ENCODE results near the gene ALDH1L1. TPM values are rescaled to one million over a fixed set of nuclear protein-coding genes. Genes with fewer than 3 reads are reported as not detected.

Gene ALDH1L1
- total RNA-seq, 1 experiment from 2014 or later: 50.0 TPM

DNA sequence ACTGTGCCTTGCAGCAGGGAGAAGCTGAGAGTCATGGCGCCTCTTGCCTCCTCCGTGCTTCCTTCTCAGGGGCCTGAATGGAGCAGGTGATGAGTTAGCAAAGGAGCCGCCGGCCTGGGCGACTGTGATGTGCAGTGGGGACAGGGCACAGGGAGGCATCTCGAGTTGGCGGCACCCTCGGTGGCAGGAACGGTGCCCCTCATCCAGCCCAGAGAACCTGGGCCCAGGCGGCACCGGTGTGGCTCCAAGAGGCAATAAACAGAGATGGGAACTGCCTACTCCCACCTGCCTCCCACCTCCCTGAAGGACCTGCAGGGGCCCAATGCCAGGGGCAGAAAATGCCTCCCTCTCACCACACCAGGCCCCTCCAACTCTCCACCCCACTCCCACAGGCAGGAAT, 102.6 kb downstream of the ALDH1L1 start:
- no TSS peak for BruUV-seq (replicated peaks)
- H2AFZ ChIP-seq: no peak overlapping the region
- POLR2A ChIA-PET (ENCODE audit: unreplicated experiment): no interaction called here

DNA sequence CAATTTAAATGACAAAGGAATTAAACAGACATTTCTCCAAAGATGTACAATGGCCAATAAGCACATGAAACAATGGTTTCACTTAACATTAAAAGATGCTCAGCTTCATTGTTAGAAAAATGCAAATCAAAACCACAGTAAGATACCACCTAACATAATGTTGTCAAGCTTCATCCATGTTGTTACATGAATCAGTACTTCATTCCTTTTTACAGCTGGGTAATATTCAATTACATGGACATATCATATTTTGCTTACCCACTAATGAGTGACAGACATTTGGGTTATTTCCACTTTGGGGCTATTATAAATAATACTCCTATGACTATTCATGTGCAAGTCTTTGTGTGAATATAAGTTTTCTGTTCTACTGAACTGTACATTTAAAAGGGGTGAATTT, 104.2 kb downstream of the ALDH1L1 start:
- no peak for DNase-seq
- H3K4me3 ChIP-seq: no peak overlapping the region
- intact Hi-C loops (cut with micrococcal nuclease; ENCODE audit: unreplicated experiment): no loop called here
- H4K20me1 ChIP-seq (ENCODE audit: insufficient read depth): no peaks in the 10 kb centered on the region
- no peak overlapping the region for H3K4me2 ChIP-seq
- no peaks in the 10 kb centered on the region for H3K36me3 ChIP-seq (ENCODE audit: low read depth)
- no peaks in the 10 kb centered on the region for H3K9me2 ChIP-seq (ENCODE audit: insufficient read depth)
- H3K4me1 ChIP-seq (replicated peaks; ENCODE audit: insufficient read depth): peaks cover 3% of the 10 kb centered on the region; the same call in 1 of the 2 replicates
- BruUV-seq (replicated peaks): no TSS peak
- no peak overlapping the region for H3K27ac ChIP-seq
- H3K27me3 ChIP-seq (ENCODE audit: insufficient read depth, low read depth): no peaks in the 10 kb centered on the region
- no peak overlapping the region for H2AFZ ChIP-seq
- POLR2A ChIA-PET (ENCODE audit: unreplicated experiment): no interaction called here
- no peaks in the 10 kb centered on the region for H3K79me2 ChIP-seq (ENCODE audit: low read depth)
- no peaks in the 10 kb centered on the region for H3K9me3 ChIP-seq (ENCODE audit: insufficient read depth, low read depth)
- no peak for TF ChIP-seq EZH2 (IDR thresholded peaks at IDR 0.05; ENCODE audit: low read depth)
- TF ChIP-seq, protein P1, sequence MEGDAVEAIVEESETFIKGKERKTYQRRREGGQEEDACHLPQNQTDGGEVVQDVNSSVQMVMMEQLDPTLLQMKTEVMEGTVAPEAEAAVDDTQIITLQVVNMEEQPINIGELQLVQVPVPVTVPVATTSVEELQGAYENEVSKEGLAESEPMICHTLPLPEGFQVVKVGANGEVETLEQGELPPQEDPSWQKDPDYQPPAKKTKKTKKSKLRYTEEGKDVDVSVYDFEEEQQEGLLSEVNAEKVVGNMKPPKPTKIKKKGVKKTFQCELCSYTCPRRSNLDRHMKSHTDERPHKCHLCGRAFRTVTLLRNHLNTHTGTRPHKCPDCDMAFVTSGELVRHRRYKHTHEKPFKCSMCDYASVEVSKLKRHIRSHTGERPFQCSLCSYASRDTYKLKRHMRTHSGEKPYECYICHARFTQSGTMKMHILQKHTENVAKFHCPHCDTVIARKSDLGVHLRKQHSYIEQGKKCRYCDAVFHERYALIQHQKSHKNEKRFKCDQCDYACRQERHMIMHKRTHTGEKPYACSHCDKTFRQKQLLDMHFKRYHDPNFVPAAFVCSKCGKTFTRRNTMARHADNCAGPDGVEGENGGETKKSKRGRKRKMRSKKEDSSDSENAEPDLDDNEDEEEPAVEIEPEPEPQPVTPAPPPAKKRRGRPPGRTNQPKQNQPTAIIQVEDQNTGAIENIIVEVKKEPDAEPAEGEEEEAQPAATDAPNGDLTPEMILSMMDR (conservative IDR thresholded peaks at IDR 0.05): no peak
- peaks cover 4% of the 10 kb centered on the region; the same call in 1 of the 2 replicates for H3F3A ChIP-seq (ENCODE audit: insufficient read depth, low read depth)
- CTCF ChIA-PET: no interaction called here

More for the DNA sequence above, 102.6 kb downstream of the ALDH1L1 start:
- no peak for DNase-seq
- TF ChIP-seq EZH2 (IDR thresholded peaks at IDR 0.05; ENCODE audit: low read depth): no peak
- TF ChIP-seq, protein P1 (conservative IDR thresholded peaks at IDR 0.05): no peak
- H3K9me2 ChIP-seq (ENCODE audit: insufficient read depth): no peaks in the 10 kb centered on the region
- CTCF ChIA-PET: no interaction called here
- H3K27me3 ChIP-seq (ENCODE audit: insufficient read depth, low read depth): no peaks in the 10 kb centered on the region
- peaks cover 13% of the 10 kb centered on the region; the same call in 1 of the 2 replicates for H3K4me1 ChIP-seq (replicated peaks; ENCODE audit: insufficient read depth)
- no peaks in the 10 kb centered on the region for H4K20me1 ChIP-seq (ENCODE audit: insufficient read depth)
- no peak overlapping the region for H3K27ac ChIP-seq
- H3K4me2 ChIP-seq: no peak overlapping the region
- H3K9me3 ChIP-seq (ENCODE audit: insufficient read depth, low read depth): no peaks in the 10 kb centered on the region
- no peak overlapping the region for H3K4me3 ChIP-seq
- no peaks in the 10 kb centered on the region for H3K79me2 ChIP-seq (ENCODE audit: low read depth)
- H3F3A ChIP-seq (ENCODE audit: insufficient read depth, low read depth): peaks cover 15% of the 10 kb centered on the region; the same call in 1 of the 2 replicates
- no peaks in the 10 kb centered on the region for H3K36me3 ChIP-seq (ENCODE audit: low read depth)
- intact Hi-C loops (cut with micrococcal nuclease; ENCODE audit: unreplicated experiment): no loop called here

DNA sequence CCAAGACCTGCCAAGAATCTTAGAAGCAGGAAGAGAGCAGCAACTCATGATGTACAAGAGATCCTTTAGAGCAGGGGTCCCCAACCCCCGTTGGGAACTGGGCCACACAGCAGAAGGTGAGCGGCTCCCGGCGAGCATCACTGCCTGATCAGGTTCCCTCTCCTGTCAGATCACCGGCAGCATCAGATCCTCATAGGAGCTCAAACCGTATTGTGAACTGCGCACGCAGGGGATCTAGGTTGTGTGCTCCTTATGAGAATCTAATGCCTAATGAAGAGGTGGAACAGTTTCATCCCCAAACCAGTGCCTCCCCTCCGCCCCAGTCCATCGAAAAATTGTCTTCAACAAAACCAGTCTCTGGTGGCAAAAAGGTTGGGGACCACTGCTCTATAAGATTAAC, 110.2 kb downstream of the ALDH1L1 start:
- no peaks in the 10 kb centered on the region for H3F3A ChIP-seq (ENCODE audit: insufficient read depth, low read depth)
- no peaks in the 10 kb centered on the region for H3K4me1 ChIP-seq (replicated peaks; ENCODE audit: insufficient read depth)
- no peaks in the 10 kb centered on the region for H3K9me2 ChIP-seq (ENCODE audit: insufficient read depth)
- no TSS peak for BruUV-seq (replicated peaks)
- H3K27ac ChIP-seq: no peak overlapping the region
- H3K9me3 ChIP-seq (ENCODE audit: insufficient read depth, low read depth): no peaks in the 10 kb centered on the region
- CTCF ChIA-PET: interaction anchor here (0.5 kb wide), 1 partner anchor 567 kb away, joined by 23 read pairs; no protein-coding TSS in a partner anchor
- H2AFZ ChIP-seq: no peak overlapping the region
- H4K20me1 ChIP-seq (ENCODE audit: insufficient read depth): no peaks in the 10 kb centered on the region; the same call in 1 of the 2 replicates
- H3K4me2 ChIP-seq: no peak overlapping the region
- POLR2A ChIA-PET (ENCODE audit: unreplicated experiment): no interaction called here
- H3K79me2 ChIP-seq (ENCODE audit: low read depth): no peaks in the 10 kb centered on the region
- no peaks in the 10 kb centered on the region for H3K27me3 ChIP-seq (ENCODE audit: insufficient read depth, low read depth)
- intact Hi-C loops (cut with micrococcal nuclease; ENCODE audit: unreplicated experiment): no loop called here
- TF ChIP-seq EZH2 (IDR thresholded peaks at IDR 0.05; ENCODE audit: low read depth): no peak
- TF ChIP-seq, protein P1 (conservative IDR thresholded peaks at IDR 0.05): no peak
- DNase-seq: no peak
- H3K36me3 ChIP-seq (ENCODE audit: low read depth): no peaks in the 10 kb centered on the region
- no peak overlapping the region for H3K4me3 ChIP-seq
